Head of caudate nucleus (tissue), 42 donors: Measurements from ENCODE around the gene ANO3.
"Not testable (repeated sequence)": the region's sequence is repeated elsewhere in the genome, so short reads cannot be mapped to it uniquely, and the experiment has no call there.

Experiments
- DNase-seq, 42 donors: peaks; one replicate each; pipeline versions ENCODE4 v3.0.0 to v3.0.0-alpha.2; 2020 to 2021; ENCODE audit warnings: mixed read lengths in 7 of 42
- intact Hi-C: fragments of 100-400 bp; cut with DNase I; formaldehyde crosslinking; loops from one replicate; pipeline ENCODE4 v1.15.0; 2022

Gene ANO3

GRCh38 chr11:26554455-26554854 lies 222.5 kb downstream of the ANO3 start:
- intact Hi-C loops: no loop called here
- DNase-seq: no peak

GRCh38 chr11:26556582-26556981 lies 224.7 kb downstream of the ANO3 start:
- intact Hi-C loops: no loop called here
- no peak for DNase-seq

- intact Hi-C loops: no loop called here
- DNase-seq: no peak
Observed at GRCh38 chr11:26557666-26558065, 225.7 kb downstream of the ANO3 start.

- intact Hi-C loops: no loop called here
- DNase-seq: no peak
Observed at GRCh38 chr11:26558190-26558589, 226.3 kb downstream of the ANO3 start.

GRCh38 chr11:26569646-26570045 lies 237.7 kb downstream of the ANO3 start:
- peak in 24 of 42 donors; percentile 8 to 73 (median 38) for DNase-seq
- intact Hi-C loops: no loop called here

GRCh38 chr11:26571861-26572654 lies 240.1 kb downstream of the ANO3 start, which contains the start of gene MUC15:
MUC15 (minus strand) TSS chr11:26572263; CDS start chr11:26567094, 5,169 bp downstream.
- no peak for DNase-seq
- intact Hi-C loops: no loop called here

GRCh38 chr11:26572770-26573402 lies 241.0 kb downstream of the ANO3 start:
- intact Hi-C loops: no loop called here
- no peak for DNase-seq

- intact Hi-C loops: no loop called here
- no peak for DNase-seq
Observed at GRCh38 chr11:26573896-26574295, 242.0 kb downstream of the ANO3 start.

GRCh38 chr11:26575946-26576345 lies 244.0 kb downstream of the ANO3 start:
- intact Hi-C loops: no loop called here
- no peak for DNase-seq

- intact Hi-C loops: no loop called here
- no peak for DNase-seq
Observed at GRCh38 chr11:26578998-26579661, 247.2 kb downstream of the ANO3 start.

- intact Hi-C loops: no loop called here
- no peak for DNase-seq
Observed at GRCh38 chr11:26579683-26580082, 247.8 kb downstream of the ANO3 start.

GRCh38 chr11:26580929-26581328 lies 249.0 kb downstream of the ANO3 start:
- intact Hi-C loops: no loop called here
- peak in 2 of 42 donors; percentile 20 to 23 for DNase-seq

GRCh38 chr11:26583550-26583949 lies 251.6 kb downstream of the ANO3 start:
- intact Hi-C loops: no loop called here
- DNase-seq: no peak

- intact Hi-C loops: no loop called here
- DNase-seq: no peak
Observed at GRCh38 chr11:26584818-26585217, 252.9 kb downstream of the ANO3 start.

GRCh38 chr11:26587073-26587472 lies 255.1 kb downstream of the ANO3 start:
- no peak for DNase-seq
- intact Hi-C loops: no loop called here

- no peak for DNase-seq
- intact Hi-C loops: no loop called here
Observed at GRCh38 chr11:26593691-26594090, 261.8 kb downstream of the ANO3 start.

GRCh38 chr11:26595207-26595865 lies 263.4 kb downstream of the ANO3 start:
- DNase-seq, intact Hi-C loops: not testable (repeated sequence)

GRCh38 chr11:26597049-26597689 lies 265.2 kb downstream of the ANO3 start:
- intact Hi-C loops, DNase-seq: not testable (repeated sequence)

GRCh38 chr11:26597899-26598298 lies 266.0 kb downstream of the ANO3 start:
- intact Hi-C loops: no loop called here
- DNase-seq: no peak
